GM21447 (cell line): ENCODE data around the gene ORM2.

ENCODE experiments used
- ATAC-seq: cut with Tn5 transposase; IDR thresholded peaks from one replicate; pipeline ENCODE4 v1.9.1; 2021; ENCODE audit not compliant: unreplicated experiment

ORM2 gene

DNA sequence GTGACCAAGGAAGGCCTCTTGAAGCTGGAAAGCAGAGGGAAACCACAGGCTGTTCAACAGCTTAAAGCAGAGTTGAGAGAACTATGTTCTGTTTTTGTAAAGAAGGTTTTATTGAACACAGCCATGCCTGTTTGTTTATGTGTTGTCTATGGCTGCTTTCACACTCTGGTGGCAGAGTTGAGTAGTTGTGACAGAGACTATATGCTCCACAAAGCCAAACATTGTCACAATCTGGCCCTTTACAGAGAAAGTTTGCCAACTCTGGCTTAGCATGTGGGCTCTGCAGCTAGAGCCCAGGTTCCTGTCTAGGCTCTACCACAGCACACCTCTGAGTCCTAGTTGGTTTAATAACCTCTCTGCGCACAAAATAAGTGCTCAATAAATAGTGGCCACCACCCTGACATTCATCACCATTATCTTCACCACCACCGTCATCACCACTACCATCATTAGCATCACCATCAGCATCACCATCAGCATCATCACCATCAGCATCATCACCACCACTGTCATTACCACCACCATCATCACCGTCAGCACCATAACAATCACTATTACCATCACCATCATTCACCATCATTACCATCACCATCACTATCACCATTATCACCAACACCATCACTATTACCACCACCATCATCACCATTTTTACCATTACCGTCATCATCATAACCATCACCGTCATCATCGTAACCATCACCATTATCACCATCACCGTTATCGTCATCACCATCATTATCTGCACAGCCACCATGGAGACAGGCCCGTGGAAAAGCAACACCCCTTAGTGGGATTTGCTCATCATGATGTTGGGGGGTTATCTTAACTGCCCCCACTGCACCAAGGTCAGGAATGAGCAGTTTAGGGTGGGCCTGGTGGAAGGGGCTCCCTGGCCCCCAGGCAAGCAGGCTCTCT lies 39.8 kb downstream of the ORM2 start:
- ATAC-seq = no peak

DNA sequence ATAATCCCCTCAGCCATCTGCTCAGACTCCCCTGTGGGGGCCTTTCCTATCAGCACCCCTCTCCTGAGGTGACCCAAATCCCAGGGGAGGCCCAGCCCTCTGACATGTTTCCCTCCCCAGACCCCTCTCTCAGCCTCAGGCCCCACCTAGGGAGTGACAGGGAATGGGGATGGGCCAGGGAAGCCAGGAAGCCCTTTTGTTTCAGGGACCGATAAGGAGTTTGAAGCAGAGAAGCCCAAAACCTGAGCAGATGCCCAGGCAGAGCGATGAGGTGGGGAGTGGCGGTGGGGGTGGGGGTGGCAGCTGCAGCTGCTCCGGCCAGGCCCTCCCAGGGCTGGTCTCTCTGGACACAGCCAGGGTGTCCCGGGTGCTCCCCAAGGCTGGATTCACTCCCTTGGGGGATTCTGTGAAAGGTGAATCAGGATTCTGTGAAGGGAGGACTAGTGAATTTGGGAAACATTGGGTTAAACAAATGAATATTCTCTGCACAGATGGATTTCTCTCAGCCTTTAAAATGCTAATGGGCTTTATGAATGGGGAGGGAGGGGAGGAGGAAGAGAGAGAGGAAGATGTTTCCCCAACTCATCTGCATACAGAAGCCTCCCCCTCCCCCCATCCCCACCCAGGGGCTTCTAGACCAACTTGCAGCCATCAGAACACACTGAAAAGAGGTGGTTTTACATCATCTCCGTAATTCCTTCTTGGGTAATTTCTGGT lies 40.7 kb downstream of the ORM2 start:
- ATAC-seq = no peak

DNA sequence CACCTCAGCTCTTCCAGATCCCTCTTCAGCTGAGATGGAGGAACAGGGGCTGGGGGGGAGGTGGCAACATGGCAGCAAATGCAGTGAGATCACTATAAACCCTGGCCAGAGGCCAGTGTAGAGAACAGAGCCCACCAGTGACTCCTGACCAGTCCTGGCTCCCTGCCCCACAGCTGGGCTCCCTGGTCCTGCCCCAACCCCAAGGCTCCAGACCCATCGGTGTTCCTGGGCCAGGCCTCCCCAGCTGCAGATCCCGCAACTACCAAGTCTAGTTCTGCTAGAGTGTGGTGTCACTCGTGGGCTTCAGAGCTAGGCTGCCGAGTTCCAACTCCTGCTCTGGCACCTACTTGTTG lies 41.3 kb downstream of the ORM2 start:
- no peak for ATAC-seq

DNA sequence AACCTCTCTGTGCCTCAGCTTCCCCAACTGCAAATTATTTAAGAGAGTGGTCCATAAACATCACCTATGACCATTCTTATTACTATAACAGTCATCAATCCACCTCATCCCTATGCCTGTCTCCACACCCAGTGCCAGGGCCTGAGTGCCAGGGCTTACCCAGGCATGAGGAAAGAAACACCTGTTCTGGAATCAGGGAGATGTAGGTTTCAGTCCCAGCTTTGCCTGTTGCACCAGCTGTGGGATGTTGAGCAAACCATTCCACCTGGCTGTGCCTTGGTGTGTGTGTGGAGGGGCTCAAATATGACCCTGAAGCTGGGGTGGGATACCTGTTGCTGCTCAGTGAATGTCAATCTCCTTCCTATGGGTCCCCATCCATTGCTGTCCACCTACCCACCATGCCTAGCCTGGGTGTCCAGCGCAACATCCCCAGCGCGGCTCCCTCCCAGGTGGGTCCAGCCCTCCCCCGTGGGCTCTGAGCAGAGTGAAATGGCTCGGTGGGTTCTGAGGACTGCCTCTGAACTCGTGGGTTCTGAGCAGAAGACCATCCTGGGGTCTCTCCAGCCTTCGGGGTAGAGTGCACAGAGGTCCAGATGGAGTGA lies 41.8 kb downstream of the ORM2 start:
- ATAC-seq = no peak

DNA sequence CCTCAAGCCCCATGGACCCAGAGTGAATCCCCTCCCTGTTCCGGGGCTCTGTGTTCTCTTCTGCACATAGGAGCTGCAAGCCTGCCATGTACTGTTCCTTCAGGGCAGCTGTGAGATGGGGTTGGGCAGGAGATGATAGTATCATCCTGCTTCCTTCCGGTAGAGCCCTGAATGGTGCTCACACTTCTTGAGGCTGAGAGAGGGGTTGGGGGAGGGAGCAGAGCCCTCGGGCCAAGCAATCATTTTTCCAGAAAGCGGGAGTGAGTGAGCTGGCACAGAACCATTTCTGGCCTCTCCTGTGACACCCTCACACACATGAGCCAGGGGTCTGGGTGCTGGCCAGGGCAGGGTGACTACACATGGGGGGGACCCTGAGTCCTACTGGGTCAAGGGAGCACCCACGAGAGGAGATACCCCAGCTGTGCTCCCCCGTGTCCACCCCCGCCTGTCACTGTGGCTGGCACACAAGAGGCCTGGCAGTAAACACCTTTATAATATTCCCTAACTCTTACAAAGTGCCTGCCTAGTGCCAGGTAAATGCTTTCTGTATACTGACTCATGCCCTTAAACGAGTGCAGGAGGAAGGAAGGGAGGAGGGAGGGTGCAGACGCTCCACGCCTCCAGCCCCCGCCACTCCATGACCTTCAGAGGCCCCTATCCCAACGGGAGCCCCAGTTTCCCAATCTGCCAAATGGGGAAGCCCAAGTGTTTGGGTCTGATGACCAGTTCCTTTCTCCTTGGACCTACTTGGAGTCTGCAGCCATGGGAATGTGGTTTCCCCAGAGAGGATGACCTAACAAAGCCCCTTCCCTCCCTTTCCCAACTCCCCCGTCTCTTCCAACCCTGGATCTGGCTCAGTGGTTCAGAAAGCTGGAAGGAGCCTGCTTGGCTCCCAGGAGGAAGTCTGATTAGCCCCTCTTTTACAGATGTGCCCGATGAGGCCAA lies 42.6 kb downstream of the ORM2 start:
- ATAC-seq = peak; percentile 33

DNA sequence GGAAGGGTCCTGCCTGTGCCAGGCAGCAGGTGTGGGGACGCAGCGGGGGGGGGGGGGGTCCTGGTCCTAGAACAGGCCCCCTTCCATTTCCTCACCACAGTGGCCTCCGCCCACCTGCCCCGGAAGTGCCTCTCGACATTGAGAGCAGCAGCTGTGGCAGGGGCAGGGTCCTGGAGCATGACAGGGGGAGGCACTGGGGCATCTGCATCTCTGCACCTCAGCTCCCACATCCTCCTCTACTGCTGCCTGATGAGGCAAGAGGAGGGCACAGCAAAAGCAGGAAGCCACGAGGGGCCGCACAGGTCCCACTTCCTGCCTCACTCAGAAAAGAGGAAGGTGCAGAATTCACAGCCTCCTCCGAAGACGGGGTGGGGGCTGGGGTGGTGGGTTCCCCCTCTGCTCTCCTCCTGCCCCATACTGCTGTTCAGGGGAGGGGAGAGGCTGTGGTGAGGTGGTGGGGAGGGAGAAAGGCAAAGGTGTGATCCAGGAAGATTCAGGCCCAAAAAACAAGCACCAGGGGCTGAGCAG lies 43.3 kb downstream of the ORM2 start:
- ATAC-seq = peak; percentile 95

DNA sequence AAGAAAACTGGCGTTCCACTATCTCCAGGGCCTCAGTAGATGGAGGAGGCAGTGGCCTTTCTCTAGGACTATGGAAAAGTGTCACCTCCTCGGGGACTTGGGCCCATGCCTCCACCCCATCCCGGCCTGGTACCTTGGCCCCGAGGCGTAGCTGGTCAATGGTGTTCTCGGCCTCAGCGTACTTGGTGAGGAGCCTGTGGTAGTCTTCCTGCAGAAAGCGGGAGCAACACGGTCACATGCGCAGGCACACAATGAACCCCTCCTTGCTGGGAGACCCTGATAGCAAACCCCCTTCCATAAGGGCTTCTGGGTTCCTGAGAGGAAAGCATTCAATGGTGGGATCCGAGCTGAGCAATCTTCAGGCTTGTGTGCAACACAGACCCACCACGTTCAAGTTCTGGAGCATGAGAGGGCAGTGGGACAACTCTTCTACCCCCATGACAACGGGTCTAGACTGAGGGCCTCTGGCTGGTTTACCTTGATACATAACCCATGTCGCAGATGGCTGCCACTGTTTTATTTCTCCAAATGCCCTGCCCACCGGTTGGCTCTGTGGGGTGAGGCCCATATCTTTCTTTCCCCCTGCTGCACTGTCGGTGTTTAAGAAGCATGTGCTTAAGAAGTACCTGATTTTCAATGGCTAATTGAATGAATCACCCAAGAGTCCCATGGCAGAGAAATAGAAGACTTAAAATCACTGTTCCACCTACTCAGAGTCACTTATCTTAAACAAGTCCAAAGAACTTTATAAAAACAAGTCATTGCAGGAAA lies 44.5 kb downstream of the ORM2 start:
- ATAC-seq = no peak

DNA sequence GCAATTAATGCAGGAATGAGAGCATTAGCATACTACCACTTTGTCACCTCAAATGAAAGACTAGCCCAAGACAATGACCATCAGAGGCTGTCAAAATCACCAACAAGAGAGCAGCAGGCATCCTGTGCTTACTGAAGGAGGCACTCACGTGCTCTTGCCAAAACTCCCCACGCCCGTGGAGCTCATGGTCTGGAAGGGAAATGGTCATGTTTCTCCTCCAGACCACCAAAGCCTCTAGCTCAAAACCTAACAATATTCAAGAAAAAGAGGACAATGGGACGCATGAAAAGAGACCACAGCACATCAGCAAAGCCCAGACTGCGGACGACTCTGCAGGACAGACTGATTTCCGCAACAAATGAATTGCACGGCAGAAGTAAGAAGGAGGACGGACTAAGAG lies 45.3 kb downstream of the ORM2 start:
- no peak for ATAC-seq

DNA sequence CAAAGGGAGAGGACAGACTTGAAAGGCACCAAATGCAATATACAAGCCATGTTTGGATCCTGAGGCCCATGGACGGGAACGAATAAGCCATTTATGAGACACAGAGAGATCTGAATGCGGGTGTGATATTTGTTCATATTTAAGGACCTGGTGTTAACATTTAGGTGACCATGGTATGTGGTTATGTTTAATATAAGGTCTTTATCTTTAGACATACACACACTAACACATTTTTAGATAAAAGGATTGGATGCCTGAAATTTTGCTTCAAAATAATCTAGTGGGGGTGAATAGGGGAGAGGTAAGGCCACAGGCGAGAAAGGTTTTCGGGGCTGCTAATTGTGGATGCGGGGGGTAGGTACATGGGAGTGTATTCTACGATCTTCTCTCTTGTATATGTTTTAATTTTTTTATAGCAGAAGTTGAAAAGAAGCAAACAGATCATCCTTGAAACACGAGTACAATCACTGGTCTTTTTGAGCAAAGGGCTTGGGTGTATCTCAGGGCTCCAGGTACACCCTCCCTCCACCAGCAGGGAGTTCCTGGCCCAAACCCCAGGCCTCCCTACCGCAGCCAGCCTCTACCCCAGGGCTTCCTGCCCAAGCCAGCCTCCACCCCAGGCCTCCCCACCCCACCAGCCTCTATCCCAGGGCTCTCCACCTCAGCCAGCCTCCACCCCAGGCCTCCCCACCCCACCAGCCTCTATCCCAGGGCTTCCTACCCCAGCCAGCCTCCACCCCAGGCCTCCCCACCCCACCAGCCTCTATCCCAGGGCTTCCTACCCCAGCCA lies 45.9 kb downstream of the ORM2 start:
- ATAC-seq = no peak

DNA sequence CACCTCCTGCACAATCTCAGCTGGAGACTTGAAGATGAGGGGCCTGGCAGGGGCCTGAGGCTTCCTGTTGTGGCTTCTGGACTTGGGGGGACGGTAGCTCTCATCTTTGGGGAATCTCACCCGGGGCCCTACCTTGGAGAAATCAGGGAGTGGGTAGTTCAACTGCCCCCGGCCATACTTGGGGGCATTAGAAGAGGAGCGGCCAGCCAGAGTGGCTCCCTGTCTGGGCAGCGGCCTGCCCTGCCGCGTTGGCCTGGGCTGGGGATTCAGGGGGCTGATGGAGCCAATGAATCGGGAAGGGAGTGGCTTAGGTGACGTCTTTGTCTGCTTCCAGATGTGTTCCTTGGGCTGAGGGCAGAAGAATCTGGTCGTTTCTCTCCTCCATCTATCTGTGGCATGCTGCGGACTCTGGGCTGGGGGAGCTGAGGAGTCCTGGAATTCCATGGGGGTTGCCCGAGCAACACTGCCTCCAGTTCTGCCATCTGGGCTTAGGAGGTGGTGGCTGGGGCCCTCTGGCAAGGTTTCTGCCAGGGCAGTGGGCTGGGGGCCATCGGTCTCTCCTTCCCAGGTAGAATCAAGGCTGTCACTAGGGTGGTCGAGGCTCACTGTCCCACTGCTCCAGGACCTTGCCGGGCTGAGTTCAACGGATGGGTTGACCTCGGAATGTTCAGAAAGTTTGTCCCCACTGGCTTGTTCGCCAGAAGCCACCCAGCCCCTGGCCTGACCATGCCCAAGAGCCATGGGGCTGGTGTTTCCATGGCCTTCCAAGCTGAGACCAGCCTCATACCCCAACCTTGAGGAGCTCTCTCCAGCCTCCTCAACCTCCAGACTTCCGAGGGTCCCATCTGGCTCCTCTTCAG lies 47.1 kb downstream of the ORM2 start:
- ATAC-seq = no peak

DNA sequence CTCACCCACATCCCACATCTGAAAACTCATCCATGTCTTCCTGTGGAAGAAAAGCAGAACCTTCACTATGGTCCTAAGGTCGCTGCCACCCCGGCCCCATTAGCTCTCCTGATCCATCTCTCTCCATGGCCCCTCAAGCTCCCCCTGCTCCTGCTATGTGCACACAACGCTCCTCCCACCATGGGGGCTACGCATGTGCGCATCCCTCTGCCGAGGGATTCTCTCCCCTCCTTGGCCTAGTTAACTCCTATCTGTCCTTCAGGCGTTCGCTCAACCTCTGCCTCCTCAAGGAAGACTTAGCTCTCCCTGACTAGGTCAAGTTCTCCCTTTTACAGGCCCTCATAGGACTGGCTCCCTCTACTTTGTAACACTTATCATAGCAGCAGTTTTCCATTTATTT lies 48.3 kb downstream of the ORM2 start:
- ATAC-seq = no peak

DNA sequence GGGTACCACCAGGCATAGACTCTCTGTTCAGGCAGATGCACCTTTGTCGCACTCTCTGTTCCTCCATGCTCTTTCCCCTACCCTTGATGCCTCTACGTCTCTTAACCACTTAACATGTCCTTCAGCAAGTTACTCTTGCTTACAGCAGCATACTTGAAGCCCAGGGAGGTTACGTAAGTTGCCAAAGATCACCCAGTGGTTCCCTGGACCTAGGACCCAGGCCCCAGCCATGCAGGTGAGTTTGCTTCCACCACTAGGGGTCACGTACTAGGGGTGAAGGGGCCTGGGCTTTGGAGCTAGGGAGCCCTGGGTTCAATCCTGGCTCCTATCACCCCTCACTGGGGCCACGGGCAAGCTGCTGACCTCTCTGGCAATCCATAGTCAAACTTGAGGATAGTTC lies 49.2 kb downstream of the ORM2 start:
- no peak for ATAC-seq
